Upper lobe of left lung (tissue), 4 donors: Measurements from ENCODE around the gene DPCD.

Source experiments
- POLR2A ChIP-seq, 4 donors: fragments of 450-650 bp; IDR thresholded peaks; one replicate each; pipeline ENCODE4 v1.5.1; 2016 to 2017; ENCODE audit warnings: antibody characterized with exemption in 4 of 4, mild to moderate bottlenecking in 2 of 4
- POLR2AphosphoS5 ChIP-seq, 2 donors: sonication (generic); formaldehyde crosslinking; IDR thresholded peaks; one replicate each; pipeline ENCODE4 v1.5.1; 2017; ENCODE audit warnings: antibody characterized with exemption in 2 of 2
- TF ChIP-seq, protein P1 (sequence below), 6 experiments: fragments of 450-650 bp in 4 of 6; fragments of 200-600 bp in 2 of 6; sonication (generic) in 2 of 6; IDR thresholded peaks; one replicate each; pipeline ENCODE4 v1.5.1; 2016 to 2019; ENCODE audit warnings: antibody characterized with exemption in 6 of 6

GRCh38 chr10:101602761-101603398 is 14.8 kb downstream of the DPCD start:
- TF ChIP-seq, protein P1, sequence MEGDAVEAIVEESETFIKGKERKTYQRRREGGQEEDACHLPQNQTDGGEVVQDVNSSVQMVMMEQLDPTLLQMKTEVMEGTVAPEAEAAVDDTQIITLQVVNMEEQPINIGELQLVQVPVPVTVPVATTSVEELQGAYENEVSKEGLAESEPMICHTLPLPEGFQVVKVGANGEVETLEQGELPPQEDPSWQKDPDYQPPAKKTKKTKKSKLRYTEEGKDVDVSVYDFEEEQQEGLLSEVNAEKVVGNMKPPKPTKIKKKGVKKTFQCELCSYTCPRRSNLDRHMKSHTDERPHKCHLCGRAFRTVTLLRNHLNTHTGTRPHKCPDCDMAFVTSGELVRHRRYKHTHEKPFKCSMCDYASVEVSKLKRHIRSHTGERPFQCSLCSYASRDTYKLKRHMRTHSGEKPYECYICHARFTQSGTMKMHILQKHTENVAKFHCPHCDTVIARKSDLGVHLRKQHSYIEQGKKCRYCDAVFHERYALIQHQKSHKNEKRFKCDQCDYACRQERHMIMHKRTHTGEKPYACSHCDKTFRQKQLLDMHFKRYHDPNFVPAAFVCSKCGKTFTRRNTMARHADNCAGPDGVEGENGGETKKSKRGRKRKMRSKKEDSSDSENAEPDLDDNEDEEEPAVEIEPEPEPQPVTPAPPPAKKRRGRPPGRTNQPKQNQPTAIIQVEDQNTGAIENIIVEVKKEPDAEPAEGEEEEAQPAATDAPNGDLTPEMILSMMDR (IDR thresholded peaks at IDR 0.05) = peak; percentile 71 to 86 (median 83)
- TF ChIP-seq POLR2AphosphoS5 (IDR thresholded peaks at IDR 0.05) = no peak
- no peak for TF ChIP-seq POLR2A (IDR thresholded peaks at IDR 0.05)
